DOHH2 (cell line): ENCODE data around the gene DNA2.

ENCODE experiments used
- H3F3A ChIP-seq: fragments of 200-600 bp; sonication (generic), shearing (Covaris generic); 2 replicates; pipeline ENCODE4 v1.6.0; 2016; ENCODE audit warnings: antibody characterized with exemption, mild to moderate bottlenecking; ENCODE audit not compliant: control insufficient read depth, insufficient read depth
- H3K27ac ChIP-seq: fragments of 200-600 bp; sonication (generic); 2 replicates; pipeline ENCODE4 v1.5.1; 2014; ENCODE audit warnings: low read depth, mild to moderate bottlenecking, low read length, moderate library complexity
- H3K27me3 ChIP-seq: fragments of 200-600 bp; sonication (generic); 2 replicates; pipeline ENCODE4 v1.6.1; 2014; ENCODE audit warnings: mild to moderate bottlenecking, low read length, mixed read lengths; ENCODE audit not compliant: control insufficient read depth
- H3K36me3 ChIP-seq: fragments of 200-600 bp; sonication (generic); 2 replicates; pipeline ENCODE4 v1.6.1; 2014; ENCODE audit warnings: mild to moderate bottlenecking, low read length, moderate library complexity, mixed read lengths; ENCODE audit not compliant: control insufficient read depth
- H3K4me1 ChIP-seq: fragments of 200-600 bp; sonication (generic); 2 replicates; pipeline ENCODE4 v1.6.1; 2014; ENCODE audit warnings: mild to moderate bottlenecking, low read length, mixed read lengths; ENCODE audit not compliant: control insufficient read depth
- H3K4me2 ChIP-seq: fragments of 200-600 bp; sonication (generic); 2 replicates; pipeline ENCODE4 v1.6.0; 2014; ENCODE audit warnings: mild to moderate bottlenecking, low read length, moderate library complexity
- H3K4me3 ChIP-seq: fragments of 200-600 bp; sonication (generic); 2 replicates; pipeline ENCODE4 v1.5.1; 2014; ENCODE audit warnings: mild to moderate bottlenecking, low read length, mixed read lengths
- H3K79me2 ChIP-seq: fragments of 200-600 bp; sonication (generic); 2 replicates; pipeline ENCODE4 v1.6.1; 2014; ENCODE audit warnings: mild to moderate bottlenecking, low read length, mixed read lengths; ENCODE audit not compliant: control insufficient read depth
- H3K9me2 ChIP-seq: fragments of 200-600 bp; sonication (generic); replicated peaks from 2 replicates; pipeline ENCODE4 v1.6.1; 2014; ENCODE audit warnings: mild to moderate bottlenecking, low read length, mixed read lengths; ENCODE audit not compliant: control insufficient read depth
- H3K9me3 ChIP-seq: fragments of 200-600 bp; sonication (generic); 2 replicates; pipeline ENCODE4 v1.6.1; 2014; ENCODE audit warnings: antibody characterized with exemption, low read length, mixed read lengths; ENCODE audit not compliant: control insufficient read depth, insufficient read depth
- H4K20me1 ChIP-seq: fragments of 200-600 bp; sonication (generic); 2 replicates; pipeline ENCODE4 v1.6.0; 2014; ENCODE audit warnings: low read depth, mild to moderate bottlenecking, antibody characterized with exemption, low read length, moderate library complexity; ENCODE audit not compliant: control insufficient read depth, insufficient read depth
- CTCF ChIP-seq: fragments of 200-600 bp; sonication (generic); IDR thresholded peaks from one replicate; pipeline ENCODE4 v1.5.1; 2014; ENCODE audit warnings: antibody characterized with exemption, mild to moderate bottlenecking, low read depth, low read length; ENCODE audit not compliant: poor library complexity, severe bottlenecking
- EZH2phosphoT487 ChIP-seq: fragments of 200-600 bp; sonication (generic); IDR thresholded peaks from 2 replicates; pipeline ENCODE4 v1.6.1; 2017; ENCODE audit warnings: borderline replicate concordance, mild to moderate bottlenecking, antibody characterized with exemption, low read length, moderate library complexity, mixed read lengths

Gene DNA2

GRCh38 chr10:68440898-68441297 is 30.9 kb downstream of the DNA2 start:
- no peaks in the 10 kb centered on the region for H3K4me1 ChIP-seq
- no peaks in the 10 kb centered on the region for H3F3A ChIP-seq
- H3K27ac ChIP-seq, result no peak overlapping the region
- no peak overlapping the region for H3K4me2 ChIP-seq
- TF ChIP-seq CTCF (no peak), EZH2phosphoT487 (no peak)
- no peaks in the 10 kb centered on the region for H3K79me2 ChIP-seq
- no peaks in the 10 kb centered on the region for H4K20me1 ChIP-seq
- no peaks in the 10 kb centered on the region for H3K27me3 ChIP-seq
- no peaks in the 10 kb centered on the region for H3K9me2 ChIP-seq
- H3K9me3 ChIP-seq, result no peaks in the 10 kb centered on the region
- H3K36me3 ChIP-seq, result peaks cover 61% of the 10 kb centered on the region
- H3K4me3 ChIP-seq, result no peak overlapping the region

GRCh38 chr10:68435803-68436202 is 36.0 kb downstream of the DNA2 start:
- H3K4me2 ChIP-seq, result no peak overlapping the region
- no peak overlapping the region for H3K4me3 ChIP-seq
- no peaks in the 10 kb centered on the region for H4K20me1 ChIP-seq
- peaks cover 6% of the 10 kb centered on the region; the same call in 1 of the 2 replicates for H3F3A ChIP-seq
- TF ChIP-seq EZH2phosphoT487 (no peak), CTCF (no peak)
- peaks cover 68% of the 10 kb centered on the region for H3K36me3 ChIP-seq
- H3K79me2 ChIP-seq, result no peaks in the 10 kb centered on the region
- no peaks in the 10 kb centered on the region for H3K4me1 ChIP-seq
- no peak overlapping the region for H3K27ac ChIP-seq
- no peaks in the 10 kb centered on the region for H3K9me2 ChIP-seq
- H3K27me3 ChIP-seq, result no peaks in the 10 kb centered on the region
- H3K9me3 ChIP-seq, result no peaks in the 10 kb centered on the region

- Histone ChIP-seq H3K27me3 (no peaks in the 10 kb centered on the region), H3K27ac (no peak overlapping the region), H3K36me3 (peaks cover 71% of the 10 kb centered on the region), H3K4me1 (no peaks in the 10 kb centered on the region), H3K79me2 (no peaks in the 10 kb centered on the region), H3K9me2 (no peaks in the 10 kb centered on the region), H3K4me2 (no peak overlapping the region), H3K4me3 (no peak overlapping the region), H3K9me3 (no peaks in the 10 kb centered on the region), H4K20me1 (no peaks in the 10 kb centered on the region), H3F3A (peaks cover 6% of the 10 kb centered on the region; the same call in 1 of the 2 replicates)
- TF ChIP-seq EZH2phosphoT487 (no peak), CTCF (no peak)
Measured at GRCh38 chr10:68434657-68435056, 37.1 kb downstream of the DNA2 start.
